ENCODE results near the gene GSTM5.

GRCh38 chr1:109732390-109732881 is 20.4 kb downstream of the GSTM5 start:
- TF ChIP-seq CTCF (IDR thresholded peaks at IDR 0.05) (no peak), POLR2A (IDR thresholded peaks at IDR 0.05) (no peak)

Data from testis (tissue), 2 donors.